ENCODE measurements around the gene PCNX3.
A peak's percentile ranks its signal among the peaks of the same experiment; 100 is the strongest.

PCNX3 gene

DNA sequence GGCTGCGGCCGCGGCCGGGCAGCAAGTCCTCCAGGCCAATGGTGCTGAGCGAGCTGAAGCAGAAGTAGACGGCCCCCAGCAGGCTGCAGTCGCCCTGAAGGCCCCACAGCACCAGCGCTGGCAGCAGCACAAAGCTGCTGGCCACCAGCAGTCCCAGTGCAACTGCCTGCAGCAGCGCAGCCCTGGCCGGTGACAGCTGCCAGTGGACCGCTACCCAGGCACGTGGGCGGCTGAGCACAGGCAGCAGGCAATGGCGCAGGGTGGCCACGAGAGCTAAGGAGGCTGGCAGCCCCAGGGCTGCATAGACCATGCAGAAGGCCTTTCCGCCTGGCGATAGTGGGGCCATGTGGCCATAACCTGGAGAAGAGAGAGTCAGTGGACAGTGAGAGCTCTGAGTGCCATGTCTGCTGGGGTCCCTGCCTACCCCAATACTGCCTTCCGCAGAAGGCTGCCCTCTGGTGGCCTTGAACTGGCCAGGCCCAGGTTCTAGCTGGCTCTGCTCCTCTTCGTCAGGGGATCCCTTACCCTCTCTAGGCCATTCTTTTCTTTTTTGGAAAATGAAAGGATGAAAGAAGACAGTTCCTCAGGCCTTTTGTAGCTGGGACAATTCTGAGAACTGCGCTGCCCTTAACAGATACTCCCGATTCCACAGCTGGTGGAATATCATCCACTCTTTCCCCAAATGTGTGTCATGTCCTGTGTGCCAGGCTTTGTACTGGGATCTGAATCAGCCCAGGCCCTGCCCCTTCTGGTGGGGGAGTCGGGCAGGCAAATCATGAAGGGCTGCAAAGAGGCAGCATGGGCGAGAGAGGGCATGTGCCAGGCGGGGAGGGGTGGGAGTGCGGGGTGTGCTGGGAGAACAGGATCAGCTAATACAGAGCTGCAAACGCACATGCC lies 21.8 kb upstream of the PCNX3 start:
- CTCF ChIA-PET: interaction anchor here (0.6 to 10.6 kb wide), 25 partner anchors 10 to 232 kb away, joined by 3 to 182 read pairs (median 6); partner anchors contain the start of genes EHBP1L1, FAM89B, MAP3K11 and PCNX3
- TF ChIP-seq, protein P1, sequence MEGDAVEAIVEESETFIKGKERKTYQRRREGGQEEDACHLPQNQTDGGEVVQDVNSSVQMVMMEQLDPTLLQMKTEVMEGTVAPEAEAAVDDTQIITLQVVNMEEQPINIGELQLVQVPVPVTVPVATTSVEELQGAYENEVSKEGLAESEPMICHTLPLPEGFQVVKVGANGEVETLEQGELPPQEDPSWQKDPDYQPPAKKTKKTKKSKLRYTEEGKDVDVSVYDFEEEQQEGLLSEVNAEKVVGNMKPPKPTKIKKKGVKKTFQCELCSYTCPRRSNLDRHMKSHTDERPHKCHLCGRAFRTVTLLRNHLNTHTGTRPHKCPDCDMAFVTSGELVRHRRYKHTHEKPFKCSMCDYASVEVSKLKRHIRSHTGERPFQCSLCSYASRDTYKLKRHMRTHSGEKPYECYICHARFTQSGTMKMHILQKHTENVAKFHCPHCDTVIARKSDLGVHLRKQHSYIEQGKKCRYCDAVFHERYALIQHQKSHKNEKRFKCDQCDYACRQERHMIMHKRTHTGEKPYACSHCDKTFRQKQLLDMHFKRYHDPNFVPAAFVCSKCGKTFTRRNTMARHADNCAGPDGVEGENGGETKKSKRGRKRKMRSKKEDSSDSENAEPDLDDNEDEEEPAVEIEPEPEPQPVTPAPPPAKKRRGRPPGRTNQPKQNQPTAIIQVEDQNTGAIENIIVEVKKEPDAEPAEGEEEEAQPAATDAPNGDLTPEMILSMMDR (IDR thresholded peaks at IDR 0.05; ENCODE audit: insufficient read depth, low read length, missing control alignments): peak; percentile 78
- no peak for DNase-seq (ENCODE audit: low read depth, low spot score)
- POLR2A ChIA-PET: interaction anchor here (0.5 to 1.7 kb wide), 5 partner anchors 11 to 172 kb away, joined by 3 to 5 read pairs (median 5); no protein-coding TSS in a partner anchor
- H3K4me3 ChIP-seq (ENCODE audit: low read depth, low read length): no peak overlapping the region

DNA sequence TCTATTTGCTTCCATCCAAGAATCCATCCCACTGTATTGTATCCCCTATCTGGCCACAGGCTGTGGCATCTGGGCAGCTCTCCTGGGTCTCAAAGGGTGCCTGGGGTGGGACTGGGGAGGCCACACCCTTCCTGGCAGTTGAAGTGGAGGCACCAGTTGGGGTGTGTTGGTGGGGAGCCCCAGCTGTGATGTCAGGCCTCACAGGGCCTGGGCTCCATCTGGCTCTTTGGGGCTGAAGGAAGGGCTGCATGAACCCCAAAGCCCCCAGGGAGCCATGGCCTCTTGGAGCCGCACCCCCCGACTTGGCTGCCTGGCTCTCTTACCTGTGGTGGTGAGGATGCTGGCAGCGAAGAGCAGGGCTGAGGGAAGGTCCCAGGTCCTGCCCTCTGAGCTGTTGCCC lies 20.4 kb upstream of the PCNX3 start:
- no peak overlapping the region for H3K4me3 ChIP-seq (ENCODE audit: low read depth, low read length)
- no peak for DNase-seq (ENCODE audit: low read depth, low spot score)
- TF ChIP-seq, protein P1 (IDR thresholded peaks at IDR 0.05; ENCODE audit: insufficient read depth, low read length, missing control alignments): no peak
- CTCF ChIA-PET: interaction anchor here (1.3 to 10.6 kb wide), 7 partner anchors 8 to 54 kb away, joined by 5 to 182 read pairs (median 60); partner anchors contain the start of genes EHBP1L1, MAP3K11, PCNX3 and ZNRD2
- POLR2A ChIA-PET: interaction anchor here (1.0 to 1.4 kb wide), 2 partner anchors 10 to 55 kb away, joined by 5 to 6 read pairs; no protein-coding TSS in a partner anchor

DNA sequence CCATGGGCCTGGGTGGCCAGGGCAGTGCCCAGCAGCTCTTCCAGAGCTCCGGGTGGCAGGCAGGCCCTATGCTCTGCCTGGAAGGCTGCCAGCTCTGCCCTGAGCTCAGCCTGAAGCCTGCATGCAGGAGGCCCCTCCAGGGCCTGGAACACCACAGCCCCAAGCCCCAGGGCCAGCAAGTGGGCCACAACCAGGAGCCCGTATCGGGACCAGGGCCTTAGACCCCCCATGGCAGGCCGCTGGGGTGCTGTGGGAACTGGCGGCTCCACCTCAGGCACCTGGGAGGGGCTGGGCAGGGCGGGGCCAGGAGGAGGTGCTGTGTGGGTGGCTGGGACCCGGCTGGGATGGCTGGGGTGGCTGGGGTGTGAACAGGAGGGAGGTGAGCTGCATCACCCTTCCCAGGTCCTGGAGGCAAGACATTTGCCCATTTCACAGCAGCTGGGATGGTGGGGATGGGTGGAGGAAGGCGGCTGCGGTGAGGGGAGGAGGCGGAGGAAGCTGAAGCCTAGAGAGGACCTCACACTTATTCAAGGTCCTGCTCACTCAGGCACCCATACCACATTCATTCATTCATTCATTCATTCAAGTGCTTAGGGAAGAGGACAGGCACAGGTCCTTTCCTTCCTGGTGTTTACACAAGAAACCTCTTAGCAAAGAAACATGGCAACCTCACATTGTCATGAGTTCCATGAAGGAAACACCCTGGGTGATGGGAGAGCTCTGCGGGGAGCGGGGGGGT lies 19.9 kb upstream of the PCNX3 start, which contains the start of gene KCNK7:
KCNK7 (minus strand) TSS at position 258 of the 739 bp plus-strand sequence; CDS start at position 230, 28 bp downstream.
- TF ChIP-seq, protein P1 (IDR thresholded peaks at IDR 0.05; ENCODE audit: insufficient read depth, low read length, missing control alignments): no peak
- CTCF ChIA-PET: interaction anchor here (1.3 to 10.6 kb wide), 6 partner anchors 9 to 55 kb away, joined by 4 to 182 read pairs (median 35); partner anchors contain the start of genes EHBP1L1, MAP3K11, PCNX3 and ZNRD2
- H3K4me3 ChIP-seq (ENCODE audit: low read depth, low read length): no peak within 1 kb of the TSS
- DNase-seq (ENCODE audit: low read depth, low spot score): no peak
- POLR2A ChIA-PET: interaction anchor here (0.9 to 1.4 kb wide), 3 partner anchors 9 to 55 kb away, joined by 3 to 6 read pairs (median 5); no protein-coding TSS in a partner anchor

DNA sequence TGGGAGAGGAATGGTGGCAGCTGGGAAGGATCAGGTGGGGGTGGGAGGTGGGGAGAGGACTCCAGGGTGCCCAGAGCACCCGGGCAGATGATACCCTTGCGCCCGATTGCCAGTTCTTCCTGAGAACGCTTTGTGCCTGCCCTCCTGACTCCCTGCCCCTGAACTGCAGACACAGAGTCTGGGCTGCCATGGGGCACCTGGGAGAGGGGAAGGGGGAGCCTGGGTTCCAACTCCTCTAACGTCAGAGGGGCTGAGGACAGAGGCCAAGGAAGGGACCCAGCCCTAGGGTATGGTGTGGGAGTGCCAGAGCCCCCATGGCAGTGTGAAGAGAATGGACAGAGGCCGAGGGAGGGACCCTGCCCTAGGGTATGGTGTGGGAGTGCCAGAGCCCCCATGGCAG lies 19.1 kb upstream of the PCNX3 start:
- DNase-seq (ENCODE audit: low read depth, low spot score): no peak
- ChIA-PET CTCF (interaction anchor here (1.3 to 10.6 kb wide), 4 partner anchors 9 to 56 kb away, joined by 4 to 182 read pairs (median 70); partner anchors contain the start of genes MAP3K11 and PCNX3), POLR2A (interaction anchor here (0.9 to 1.4 kb wide), 3 partner anchors 8 to 56 kb away, joined by 3 to 6 read pairs (median 5); no protein-coding TSS in a partner anchor)
- TF ChIP-seq, protein P1 (IDR thresholded peaks at IDR 0.05; ENCODE audit: insufficient read depth, low read length, missing control alignments): no peak
- H3K4me3 ChIP-seq (ENCODE audit: low read depth, low read length): no peak overlapping the region

DNA sequence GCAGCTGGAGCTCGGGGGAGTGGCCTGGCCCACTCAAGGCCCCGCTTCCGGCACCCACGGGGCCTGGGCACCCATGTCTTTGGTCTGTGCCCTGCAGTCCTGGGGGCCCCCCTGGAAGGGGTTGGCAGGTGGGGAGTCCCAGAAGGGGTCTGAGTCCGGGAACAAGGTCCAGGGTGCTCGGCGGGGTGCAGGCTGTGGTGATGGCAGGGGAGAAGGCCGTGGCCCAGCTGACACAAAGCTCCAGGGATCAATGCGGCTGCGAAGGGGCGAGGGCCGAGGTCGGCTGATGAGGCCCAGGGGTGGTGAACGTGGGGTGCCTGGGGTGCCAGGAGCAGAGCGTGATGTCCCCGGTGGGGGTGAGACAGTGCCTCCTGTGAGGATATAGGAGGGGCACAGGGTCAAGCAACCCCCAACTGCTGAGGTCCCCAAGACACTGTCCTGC lies 17.3 kb upstream of the PCNX3 start:
- no peak overlapping the region for H3K4me3 ChIP-seq (ENCODE audit: low read depth, low read length)
- DNase-seq (ENCODE audit: low read depth, low spot score): no peak
- ChIA-PET CTCF (interaction anchor here (1.0 to 1.2 kb wide), 2 partner anchors 9 to 25 kb away, joined by 4 read pairs; no protein-coding TSS in a partner anchor), POLR2A (interaction anchor here (1.0 to 1.3 kb wide), 2 partner anchors 13 to 17 kb away, joined by 3 read pairs; partner anchors contain the start of gene PCNX3)
- TF ChIP-seq, protein P1 (IDR thresholded peaks at IDR 0.05; ENCODE audit: insufficient read depth, low read length, missing control alignments): no peak

All from AG04449 (cell line).